ENCODE measurements around the gene CREBBP. TPM values are rescaled to one million over a fixed set of nuclear protein-coding genes. Genes with fewer than 3 reads are reported as not detected.
A peak's percentile ranks its signal among the peaks of the same experiment; 100 is the strongest.

CREBBP gene
- total RNA-seq, 1 experiment from 2014 or later, result 79.1 TPM

GRCh38 chr16:3789375-3790099, 91.0 kb downstream of the CREBBP start:
- no peak overlapping the region for H2AK5ac ChIP-seq (ENCODE audit: insufficient read length, low read length)
- H2BK15ac ChIP-seq (ENCODE audit: low read depth, low read length), result no peak overlapping the region
- H3K4ac ChIP-seq (ENCODE audit: low read depth, low read length), result no peak overlapping the region
- H3K18ac ChIP-seq (ENCODE audit: insufficient read length, low read depth, low read length), result no peak overlapping the region
- H3T11ph ChIP-seq (ENCODE audit: low read length), result no peak overlapping the region
- H3K9ac ChIP-seq (ENCODE audit: extremely low read depth, insufficient read length, low read length), result no peak overlapping the region
- no peak overlapping the region for H2BK12ac ChIP-seq (ENCODE audit: insufficient read length, low read depth, low read length)
- H4K8ac ChIP-seq (replicated peaks; ENCODE audit: insufficient read length, low read depth, low read length), result no peak overlapping the region
- no peak overlapping the region for H3K56ac ChIP-seq (ENCODE audit: insufficient read length, low read depth, low read length)
- H3K23ac ChIP-seq (ENCODE audit: insufficient read length, low read depth, low read length), result no peak overlapping the region
- no peaks in the 10 kb centered on the region for H3K9me3 Mint-ChIP-seq
- 0 out of 7 replicates have a peak overlapping the region, but pooled peaks of 1 of the 3 experiments have one; percentile 21 for H3K27ac Mint-ChIP-seq
- 100% methylated on average over 1 of the region's 8 CpGs for WGBS (ENCODE audit: extremely low coverage, insufficient read length, low lambda C conversion rate)
- no peaks in the 10 kb centered on the region for H3K79me1 ChIP-seq (ENCODE audit: insufficient read depth, low read depth, low read length, poor library complexity, severe bottlenecking)
- H3K4me1 Mint-ChIP-seq, result no peaks in the 10 kb centered on the region; a peak in 1 of 4 replicates
- H3K4me2 ChIP-seq (ENCODE audit: insufficient read depth, insufficient read length, low read length), result no peak overlapping the region
- H3K4me1 ChIP-seq (ENCODE audit: insufficient read depth, low read length), result no peaks in the 10 kb centered on the region
- no peaks in the 10 kb centered on the region; the same call in 1 of the 2 replicates for H3K79me2 ChIP-seq (ENCODE audit: insufficient read depth, low read length)
- no peaks in the 10 kb centered on the region for H3K27me3 Mint-ChIP-seq (ENCODE audit: low read depth)
- no peak overlapping the region for H4K5ac ChIP-seq (ENCODE audit: insufficient read length, low read depth, low read length)
- no peak overlapping the region for H3K14ac ChIP-seq (ENCODE audit: insufficient read depth, low read length)
- no peaks in the 10 kb centered on the region for H3K9me3 ChIP-seq (ENCODE audit: control insufficient read depth, low read depth, low read length)
- H4K20me1 ChIP-seq (ENCODE audit: control insufficient read depth, insufficient read depth, insufficient read length), result no peaks in the 10 kb centered on the region
- H2BK20ac ChIP-seq (ENCODE audit: low read depth, low read length, poor library complexity, severe bottlenecking), result no peak overlapping the region
- no peak overlapping the region for H3K4me3 Mint-ChIP-seq
- TF ChIP-seq CTCF (conservative IDR thresholded peaks at IDR 0.05), result no peak
- no peak overlapping the region for H3K27ac ChIP-seq (ENCODE audit: insufficient read length, low read depth, low read length)
- H3K27me3 ChIP-seq (ENCODE audit: insufficient read depth, low read length), result no peaks in the 10 kb centered on the region
- DNase-seq, result no peak
- H2BK5ac ChIP-seq (ENCODE audit: insufficient read length, low read length), result no peak overlapping the region
- peaks cover 16 to 54% (median 29%) of the 10 kb centered on the region in 3 experiments; a peak in 6 of 7 replicates for H3K36me3 Mint-ChIP-seq (ENCODE audit: insufficient read depth in 1 of 3, low read depth in 3 of 3)
- H4K91ac ChIP-seq (ENCODE audit: insufficient read length, low read depth, low read length), result no peak overlapping the region
- H2AFZ ChIP-seq (ENCODE audit: low read length), result no peak overlapping the region
- H3K23me2 ChIP-seq (ENCODE audit: insufficient read length, low read depth, low read length, poor library complexity, severe bottlenecking), result no peaks in the 10 kb centered on the region
- no peak overlapping the region for H2BK120ac ChIP-seq (ENCODE audit: low read depth, low read length, poor library complexity, severe bottlenecking)

Data from H9 (cell line).